ENCODE results near the gene FMNL2. TPM values are rescaled to one million over a fixed set of nuclear protein-coding genes. Genes with fewer than 3 reads are reported as not detected.

Gene FMNL2
- total and polyA plus RNA-seq, 11 donors, result 4.7 to 19.4 (median 5.5) TPM

- Histone ChIP-seq H3K4me1 (peaks cover 0 to 34% (median 12%) of the 10 kb centered on the region in 12 donors), H3K27ac (no peak overlapping the region)
- ATAC-seq, result no peak
Measured at GRCh38 chr2:152339556-152340286, 4.7 kb downstream of the FMNL2 start.

GRCh38 chr2:152342259-152343046 lies 7.5 kb downstream of the FMNL2 start:
- intact Hi-C loops (cut with DNase I), result no loop called here
- no peak overlapping the region for H3K4me3 ChIP-seq
- H3K36me3 ChIP-seq, result peaks cover 0 to 4% (median 0%) of the 10 kb centered on the region in 9 donors

More at GRCh38 chr2:152339556-152340286, 4.7 kb downstream of the FMNL2 start:
- Histone ChIP-seq H3K36me3 (peaks cover 0 to 4% (median 0%) of the 10 kb centered on the region in 9 donors), H3K27me3 (no peaks in the 10 kb centered on the region), H3K9me3 (no peaks in the 10 kb centered on the region), H3K4me3 (no peak overlapping the region)
- 94 to 99% (median 96%) methylated on average over 2 of the region's 2 CpGs for WGBS, 4 donors
- intact Hi-C loops (cut with DNase I), result loop anchor here in 9 of 10 donors (5.0 to 10.0 kb wide), 15 partner anchors 65 to 295 kb away; partner anchors contain the start of gene STAM2 (in 1 of the 9)
- TF ChIP-seq POLR2A (IDR thresholded peaks at IDR 0.05), result no peak
- no peak for DNase-seq

GRCh38 chr2:152343426-152343825 lies 8.5 kb downstream of the FMNL2 start:
- peaks cover 0 to 4% (median 0%) of the 10 kb centered on the region in 9 donors for H3K36me3 ChIP-seq
- ATAC-seq (no peak), DNase-seq (no peak)
- TF ChIP-seq POLR2A (IDR thresholded peaks at IDR 0.05) (no peak), CTCF (IDR thresholded peaks at IDR 0.05) (no peak)
- no peaks in the 10 kb centered on the region for H3K9me3 ChIP-seq
- H3K4me3 ChIP-seq, result no peak overlapping the region
- no peaks in the 10 kb centered on the region for H3K27me3 ChIP-seq
- intact Hi-C loops (cut with DNase I), result no loop called here
- 74 to 83% (median 80%) methylated on average over 4 of the region's 4 CpGs for WGBS, 4 donors
- no peak overlapping the region for H3K27ac ChIP-seq
- H3K4me1 ChIP-seq, result peaks cover 0 to 17% (median 8%) of the 10 kb centered on the region in 12 donors

More at GRCh38 chr2:152342259-152343046, 7.5 kb downstream of the FMNL2 start:
- ATAC-seq (no peak), DNase-seq (no peak)
- H3K27ac ChIP-seq, result no peak overlapping the region
- H3K27me3 ChIP-seq, result no peaks in the 10 kb centered on the region
- 96 to 99% (median 97%) methylated on average over 4 of the region's 4 CpGs for WGBS, 4 donors
- TF ChIP-seq CTCF (IDR thresholded peaks at IDR 0.05) (no peak), POLR2A (IDR thresholded peaks at IDR 0.05) (no peak)
- no peaks in the 10 kb centered on the region for H3K9me3 ChIP-seq
- peaks cover 0 to 23% (median 8%) of the 10 kb centered on the region in 12 donors for H3K4me1 ChIP-seq

GRCh38 chr2:152344579-152345195 lies 9.7 kb downstream of the FMNL2 start:
- ATAC-seq (no peak), DNase-seq (no peak)
- H3K4me1 ChIP-seq, result peaks cover 0 to 13% (median 4%) of the 10 kb centered on the region in 12 donors
- no peak overlapping the region for H3K4me3 ChIP-seq
- H3K27ac ChIP-seq, result no peak overlapping the region
- intact Hi-C loops (cut with DNase I), result no loop called here
- peaks cover 0 to 4% (median 0%) of the 10 kb centered on the region in 9 donors for H3K36me3 ChIP-seq
- H3K27me3 ChIP-seq, result no peaks in the 10 kb centered on the region
- no peak for TF ChIP-seq CTCF (IDR thresholded peaks at IDR 0.05)
- TF ChIP-seq POLR2A (IDR thresholded peaks at IDR 0.05), result no peak
- no peaks in the 10 kb centered on the region for H3K9me3 ChIP-seq

Data from heart left ventricle (tissue), 16 donors.